Naive thymus-derived CD4-positive, alpha-beta T cell (primary cell): Measurements from ENCODE around the gene SLC48A1. TPM values are rescaled to one million over a fixed set of nuclear protein-coding genes. Genes with fewer than 3 reads are reported as not detected.

Experiments used
- ATAC-seq: fragments of 150-1000 bp; cut with Tn5 transposase; 2 replicates; pipeline ENCODE4 v1.10.0; 2021; ENCODE audit warnings: mild to moderate bottlenecking, moderate library complexity
- CTCF ChIA-PET: fragments of 350-600 bp; sonication (Branson Sonifier 250); formaldehyde crosslinking; loops from one replicate; lab custom pipeline; 2021; ENCODE audit warnings: antibody characterized with exemption; lab: Charles Lee
- POLR2A ChIA-PET: fragments of 350-600 bp; sonication (Branson Sonifier 250); formaldehyde crosslinking; loops from one replicate; lab custom pipeline; 2021; ENCODE audit warnings: antibody characterized with exemption, inconsistent platforms; lab: Charles Lee
- DNase-seq, 9 donors: peaks; one replicate each; pipeline versions ENCODE4 v3.0.0 to v3.0.0-alpha.2; 2020 to 2022; ENCODE audit warnings: mixed read lengths in 1 of 9
- H3K27ac ChIP-seq: one replicate; pipeline ENCODE4 v1.7.0; 2013; ENCODE audit warnings: mild to moderate bottlenecking, low read depth, low read length, moderate library complexity
- H3K27me3 ChIP-seq, 2 donors: one replicate each; pipeline ENCODE4 v1.7.0; 2013; ENCODE audit warnings: low read length in 2 of 2, mild to moderate bottlenecking in 2 of 2, moderate library complexity in 2 of 2; ENCODE audit not compliant: control insufficient read depth in 2 of 2, insufficient read depth in 2 of 2
- H3K36me3 ChIP-seq, 3 experiments: 1 replicate in 2 of 3; 2 replicates in 1 of 3; pipeline ENCODE4 v1.7.0; 2013; ENCODE audit warnings: low read length in 3 of 3, mild to moderate bottlenecking in 3 of 3, moderate library complexity in 1 of 3; ENCODE audit not compliant: insufficient read depth in 3 of 3, control insufficient read depth in 2 of 3
- H3K4me1 ChIP-seq, 2 donors: one replicate each; pipeline ENCODE4 v1.7.0; 2013; ENCODE audit warnings: low read length in 2 of 2, mild to moderate bottlenecking in 2 of 2, moderate library complexity in 1 of 2; ENCODE audit not compliant: control insufficient read depth in 2 of 2, insufficient read depth in 2 of 2
- H3K4me3 ChIP-seq: 2 replicates; pipeline ENCODE4 v1.7.0; 2013; ENCODE audit warnings: mild to moderate bottlenecking, low read length
- H3K9me3 ChIP-seq, 3 experiments: 1 replicate in 2 of 3; 2 replicates in 1 of 3; pipeline ENCODE4 v1.7.0; 2013; ENCODE audit warnings: low read length in 3 of 3; ENCODE audit not compliant: control insufficient read depth in 2 of 3
- H3K27ac Mint-ChIP-seq, 9 donors: one replicate each; pipeline ENCODE4 v1.8.0; 2020 to 2022; ENCODE audit warnings: mixed read lengths in 9 of 9, mild to moderate bottlenecking in 8 of 9, moderate library complexity in 5 of 9, inconsistent platforms in 2 of 9
- H3K27me3 Mint-ChIP-seq, 5 donors: one replicate each; pipeline ENCODE4 v1.8.0; 2021 to 2022; ENCODE audit warnings: mixed read lengths in 5 of 5, mild to moderate bottlenecking in 1 of 5
- H3K36me3 Mint-ChIP-seq, 5 donors: one replicate each; pipeline ENCODE4 v1.8.0; 2020 to 2022; ENCODE audit warnings: mixed read lengths in 5 of 5, mild to moderate bottlenecking in 3 of 5, inconsistent platforms in 1 of 5
- H3K4me1 Mint-ChIP-seq, 7 donors: one replicate each; pipeline ENCODE4 v1.8.0; 2020 to 2022; ENCODE audit warnings: mixed read lengths in 7 of 7, mild to moderate bottlenecking in 3 of 7, inconsistent platforms in 1 of 7
- H3K4me3 Mint-ChIP-seq, 10 donors: one replicate each; pipeline ENCODE4 v1.8.0; 2020 to 2022; ENCODE audit warnings: mild to moderate bottlenecking in 10 of 10, mixed read lengths in 10 of 10, moderate library complexity in 6 of 10, inconsistent platforms in 2 of 10
- H3K9me3 Mint-ChIP-seq, 11 donors: one replicate each; pipeline ENCODE4 v1.8.0; 2020 to 2022; ENCODE audit warnings: mixed read lengths in 11 of 11, mild to moderate bottlenecking in 4 of 11, inconsistent platforms in 1 of 11, moderate library complexity in 1 of 11
- intact Hi-C, 2 donors: fragments of 100-400 bp; cut with micrococcal nuclease; formaldehyde crosslinking; loops; one replicate each; pipeline ENCODE4 v1.15.1; 2023
- polyA plus RNA-seq, 2 donors: library from polyadenylated mRNA; unstranded; fragments of 300-500 nt; fragmentation: Illumina TruSeq; gene quantifications; one replicate each; pipeline ENCODE4 v1.2.3, GENCODE V29; 2021
- total RNA-seq, 6 experiments: library from RNA in 5 of 6; stranded (reverse) in 5 of 6; gene quantifications; 1 replicate in 5 of 6; 2 replicates in 1 of 6; pipeline ENCODE4 v1.2.3 and lab custom pipeline; 2021 to 2026

SLC48A1 gene
- total and polyA plus RNA-seq, 7 experiments from 2014 or later: 6.7 to 15.6 (median 12.5) TPM

DNA sequence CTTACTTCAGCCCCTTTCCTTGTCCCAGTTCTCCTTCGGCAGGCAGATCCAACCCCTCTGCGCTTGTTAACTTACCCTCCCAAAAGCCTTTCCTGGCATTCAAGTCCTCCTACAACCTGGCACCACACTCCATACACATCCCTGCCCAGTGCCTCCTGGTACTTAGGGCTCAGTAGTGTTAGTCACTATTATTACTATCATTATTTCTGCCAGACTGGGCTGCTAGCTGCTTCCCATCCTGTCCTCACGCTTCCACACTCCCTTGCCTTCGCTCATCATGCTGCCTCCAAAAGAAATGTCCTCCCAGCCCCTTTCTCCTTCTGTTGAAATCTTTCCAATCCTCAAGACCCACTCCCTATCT, 48.3 kb downstream of the SLC48A1 start:
- Histone ChIP-seq H3K36me3 (no peaks in the 10 kb centered on the region), H3K4me1 (peaks cover 62 to 81% of the 10 kb centered on the region in 2 donors), H3K27ac (peak overlapping the region; percentile 88), H3K4me3 (no peak overlapping the region), H3K27me3 (no peaks in the 10 kb centered on the region), H3K9me3 (no peaks in the 10 kb centered on the region)
- ChIA-PET POLR2A (interaction anchor here (7.1 to 7.3 kb wide), 2 partner anchors 11 to 13 kb away, joined by 125 to 239 read pairs; no protein-coding TSS in a partner anchor), CTCF (interaction anchor here (3.9 to 22.9 kb wide), 2 partner anchors 12 to 78 kb away, joined by 16 to 539 read pairs; no protein-coding TSS in a partner anchor)
- Mint-ChIP-seq H3K4me3 (peak overlapping the region; percentile 70 to 99 (median 90)), H3K27me3 (no peaks in the 10 kb centered on the region), H3K4me1 (peaks cover 70 to 87% (median 82%) of the 10 kb centered on the region in 7 donors), H3K9me3 (no peaks in the 10 kb centered on the region), H3K27ac (peak overlapping the region; percentile 87 to 99 (median 97)), H3K36me3 (peaks cover 0 to 27% (median 0%) of the 10 kb centered on the region in 5 donors)
- no peak for DNase-seq
- ATAC-seq: no peak
- intact Hi-C loops: no loop called here

DNA sequence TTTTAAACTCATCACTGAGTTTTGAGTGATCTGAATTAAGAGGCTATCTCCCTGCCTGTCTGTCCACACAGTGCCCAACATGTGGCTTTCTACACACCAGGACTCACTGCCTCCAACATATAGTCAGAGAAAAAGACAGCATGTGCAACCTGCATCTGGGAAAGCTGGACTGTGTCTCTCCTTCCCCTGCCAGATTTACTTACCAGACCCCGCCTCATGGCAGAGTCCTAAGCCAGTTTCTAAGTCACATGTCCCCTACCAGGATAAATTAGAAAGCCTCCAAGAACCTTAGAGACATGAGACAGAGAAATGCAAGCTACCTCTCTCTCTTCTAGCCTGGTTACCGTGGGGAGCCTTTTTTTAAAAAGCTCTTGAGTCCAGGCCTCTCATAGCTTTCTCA, 49.4 kb downstream of the SLC48A1 start:
- Mint-ChIP-seq H3K36me3 (peaks cover 0 to 23% (median 0%) of the 10 kb centered on the region in 5 donors), H3K4me1 (peaks cover 70 to 87% (median 81%) of the 10 kb centered on the region in 7 donors), H3K27ac (peak overlapping the region; percentile 64 to 100 (median 97)), H3K4me3 (peak overlapping the region in 7 of 10 donors; percentile 10 to 94 (median 52)), H3K27me3 (no peaks in the 10 kb centered on the region), H3K9me3 (no peaks in the 10 kb centered on the region)
- H3K27me3 ChIP-seq: no peaks in the 10 kb centered on the region
- POLR2A ChIA-PET: interaction anchor here (1.1 to 7.3 kb wide), 3 partner anchors 10 to 24 kb away, joined by 3 to 239 read pairs (median 125); no protein-coding TSS in a partner anchor
- ATAC-seq (no peak), DNase-seq (no peak)
- no peaks in the 10 kb centered on the region for H3K36me3 ChIP-seq
- H3K4me1 ChIP-seq: peaks cover 64 to 84% of the 10 kb centered on the region in 2 donors
- CTCF ChIA-PET: interaction anchor here (1.0 to 22.9 kb wide), 5 partner anchors 9 to 80 kb away, joined by 3 to 539 read pairs (median 4); no protein-coding TSS in a partner anchor
- H3K9me3 ChIP-seq: no peaks in the 10 kb centered on the region
- peak overlapping the region; percentile 70 for H3K27ac ChIP-seq
- no peak overlapping the region for H3K4me3 ChIP-seq
- intact Hi-C loops: no loop called here

DNA sequence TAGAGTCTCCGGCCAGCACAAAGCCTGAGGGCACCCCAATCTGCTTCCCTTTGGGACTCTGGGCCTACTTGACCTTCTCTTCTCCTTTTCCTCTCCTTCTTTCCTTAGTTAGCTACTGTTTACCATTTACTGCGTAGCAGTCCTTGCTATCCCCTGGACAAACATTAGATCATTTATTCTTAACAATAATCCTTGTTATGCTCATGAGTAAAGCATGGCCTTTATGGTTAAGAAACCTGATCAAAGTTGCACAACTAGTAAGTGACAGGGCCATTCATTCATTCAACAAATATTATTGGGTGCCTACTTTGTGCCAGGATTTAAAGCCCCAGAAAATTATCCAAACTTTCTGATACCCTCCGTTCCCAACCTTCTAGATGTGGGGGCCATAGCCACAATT, 49.8 kb downstream of the SLC48A1 start:
- H3K4me1 ChIP-seq: peaks cover 59 to 82% of the 10 kb centered on the region in 2 donors

DNA sequence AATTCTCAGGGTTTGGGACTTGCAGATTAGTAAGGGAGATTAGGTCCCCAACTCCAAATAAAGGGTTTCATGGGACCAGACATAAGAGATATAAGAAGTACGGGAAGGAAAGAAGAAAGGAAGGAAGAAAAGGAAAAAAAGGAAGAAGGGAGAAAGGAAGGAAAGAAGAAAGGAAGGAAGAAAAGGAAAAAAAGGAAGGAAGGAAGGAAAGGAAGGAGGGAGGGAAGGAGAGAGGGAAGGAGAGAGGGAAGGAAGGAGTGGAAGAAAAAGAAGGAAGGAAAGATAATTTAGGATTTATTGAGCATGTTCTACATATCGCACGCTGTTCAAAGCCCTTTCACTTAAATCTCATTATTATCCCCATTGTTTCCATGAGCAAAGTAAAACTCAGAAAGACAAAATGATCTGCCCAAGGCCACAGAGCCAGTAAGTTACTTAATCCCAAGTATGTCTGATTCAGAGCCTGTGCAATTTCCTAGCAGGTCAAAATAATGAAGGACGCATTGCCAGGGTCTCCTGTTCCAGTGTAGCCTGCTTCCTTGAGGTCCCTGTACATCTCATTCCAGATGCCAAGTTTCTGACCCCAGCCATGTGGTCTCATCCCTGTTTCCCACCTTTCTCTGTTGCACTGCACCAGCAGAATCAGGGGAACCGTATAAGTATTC, 50.5 kb downstream of the SLC48A1 start:
- peaks cover 66 to 87% (median 81%) of the 10 kb centered on the region in 7 donors for H3K4me1 Mint-ChIP-seq
- no peak for DNase-seq
- Histone ChIP-seq H3K27me3 (no peaks in the 10 kb centered on the region), H3K27ac (peak overlapping the region; percentile 70), H3K9me3 (no peaks in the 10 kb centered on the region), H3K36me3 (no peaks in the 10 kb centered on the region), H3K4me3 (no peak overlapping the region), H3K4me1 (peaks cover 52 to 83% of the 10 kb centered on the region in 2 donors)
- no peaks in the 10 kb centered on the region for H3K9me3 Mint-ChIP-seq
- no peaks in the 10 kb centered on the region for H3K27me3 Mint-ChIP-seq
- ATAC-seq: no peak
- ChIA-PET CTCF (interaction anchor here (2.3 to 22.9 kb wide), 3 partner anchors 10 to 14 kb away, joined by 16 to 539 read pairs (median 539); partner anchors contain the start of gene HDAC7), POLR2A (interaction anchor here (0.7 to 16.4 kb wide), 8 partner anchors 9 to 616 kb away, joined by 3 to 364 read pairs (median 12); no protein-coding TSS in a partner anchor)
- H3K36me3 Mint-ChIP-seq: peaks cover 0 to 13% (median 0%) of the 10 kb centered on the region in 5 donors
- intact Hi-C loops: loop anchor here (1.0 kb wide), 4 partner anchors 9 to 14 kb away; no protein-coding TSS in a partner anchor
- H3K4me3 Mint-ChIP-seq: peak overlapping the region; percentile 68 to 94 (median 80)
- peak overlapping the region; percentile 90 to 100 (median 97) for H3K27ac Mint-ChIP-seq

More for the DNA sequence above, 49.8 kb downstream of the SLC48A1 start:
- ATAC-seq (no peak), DNase-seq (no peak)
- intact Hi-C loops: no loop called here
- no peaks in the 10 kb centered on the region for H3K27me3 ChIP-seq
- Mint-ChIP-seq H3K27me3 (no peaks in the 10 kb centered on the region), H3K4me3 (peak overlapping the region in 7 of 10 donors; percentile 11 to 94 (median 77)), H3K4me1 (peaks cover 66 to 87% (median 78%) of the 10 kb centered on the region in 7 donors), H3K9me3 (no peaks in the 10 kb centered on the region), H3K36me3 (peaks cover 0 to 20% (median 0%) of the 10 kb centered on the region in 5 donors), H3K27ac (peak overlapping the region; percentile 64 to 100 (median 97))
- ChIA-PET CTCF (interaction anchor here (1.0 to 22.9 kb wide), 3 partner anchors 11 to 80 kb away, joined by 3 to 539 read pairs (median 10); no protein-coding TSS in a partner anchor), POLR2A (interaction anchor here (1.1 to 7.3 kb wide), 3 partner anchors 9 to 25 kb away, joined by 3 to 239 read pairs (median 125); no protein-coding TSS in a partner anchor)
- H3K27ac ChIP-seq: peak overlapping the region; percentile 70
- H3K9me3 ChIP-seq: no peaks in the 10 kb centered on the region
- no peaks in the 10 kb centered on the region for H3K36me3 ChIP-seq
- no peak overlapping the region for H3K4me3 ChIP-seq

DNA sequence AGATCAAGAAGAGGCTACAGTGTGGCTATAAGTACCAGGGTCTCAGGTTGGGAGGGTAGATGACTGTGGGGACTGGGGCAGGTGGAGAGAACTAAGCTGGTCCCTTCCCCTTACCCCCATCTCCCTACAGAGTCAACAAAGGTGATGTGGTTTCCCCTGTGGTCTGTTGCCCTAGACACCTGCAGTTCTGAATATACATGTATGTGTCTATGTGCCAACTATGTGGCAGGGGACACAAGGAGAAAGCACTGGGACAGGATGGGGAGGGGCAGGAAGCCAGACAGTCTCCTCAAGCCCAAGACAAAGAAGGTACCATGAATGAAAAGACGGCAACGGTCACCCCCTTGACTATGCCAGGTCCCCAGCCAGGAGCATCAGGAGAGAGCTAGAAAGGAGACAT, 51.2 kb downstream of the SLC48A1 start:
- Mint-ChIP-seq H3K4me3 (peak overlapping the region; percentile 68 to 88 (median 80)), H3K9me3 (no peaks in the 10 kb centered on the region), H3K27ac (peak overlapping the region; percentile 90 to 100 (median 97)), H3K36me3 (peaks cover 0 to 9% (median 0%) of the 10 kb centered on the region in 5 donors), H3K27me3 (no peaks in the 10 kb centered on the region), H3K4me1 (peaks cover 72 to 93% (median 86%) of the 10 kb centered on the region in 7 donors)
- Histone ChIP-seq H3K27me3 (no peaks in the 10 kb centered on the region), H3K27ac (peak overlapping the region; percentile 70), H3K36me3 (no peaks in the 10 kb centered on the region), H3K4me3 (peak overlapping the region; percentile 4), H3K9me3 (no peaks in the 10 kb centered on the region), H3K4me1 (peaks cover 48 to 89% of the 10 kb centered on the region in 2 donors)
- peak in 7 of 9 donors; percentile 60 to 76 (median 73) for DNase-seq
- intact Hi-C loops: loop anchor here (1.0 kb wide), 4 partner anchors 8 to 13 kb away; no protein-coding TSS in a partner anchor
- ATAC-seq: peak; percentile 62
- ChIA-PET CTCF (interaction anchor here (0.6 to 20.1 kb wide), 4 partner anchors 9 to 82 kb away, joined by 3 to 539 read pairs (median 12); partner anchors contain the start of gene HDAC7), POLR2A (interaction anchor here (0.6 to 16.4 kb wide), 7 partner anchors 8 to 617 kb away, joined by 3 to 364 read pairs (median 4); no protein-coding TSS in a partner anchor)

DNA sequence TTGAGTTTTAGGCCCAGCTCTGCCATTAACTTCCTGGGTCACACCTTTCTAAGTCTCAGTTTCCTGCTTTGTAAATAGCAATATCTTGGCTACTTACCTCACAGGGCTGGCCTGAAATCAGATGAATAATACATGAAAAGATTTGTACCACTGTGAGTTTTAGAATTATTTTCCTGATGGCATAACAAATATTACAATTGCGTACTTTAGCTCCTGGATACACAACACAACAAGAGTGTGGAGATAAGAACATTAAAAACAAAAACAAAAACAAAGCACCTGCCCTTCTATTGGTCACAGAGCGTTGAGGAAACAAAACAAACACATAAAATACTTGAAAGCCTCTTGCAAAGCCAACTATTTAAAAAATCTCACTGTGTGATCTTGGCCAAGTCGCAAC, 51.6 kb downstream of the SLC48A1 start:
- Histone ChIP-seq H3K27me3 (no peaks in the 10 kb centered on the region), H3K36me3 (no peaks in the 10 kb centered on the region), H3K4me1 (peaks cover 48 to 93% of the 10 kb centered on the region in 2 donors), H3K27ac (peak overlapping the region; percentile 70), H3K9me3 (no peaks in the 10 kb centered on the region), H3K4me3 (peak overlapping the region; percentile 4)
- no peaks in the 10 kb centered on the region for H3K27me3 Mint-ChIP-seq
- ATAC-seq (no peak), DNase-seq (no peak)
- H3K27ac Mint-ChIP-seq: peak overlapping the region; percentile 90 to 100 (median 97)
- ChIA-PET CTCF (interaction anchor here (0.6 to 20.1 kb wide), 4 partner anchors 9 to 82 kb away, joined by 3 to 539 read pairs (median 12); partner anchors contain the start of gene HDAC7), POLR2A (interaction anchor here (0.6 to 16.4 kb wide), 6 partner anchors 7 to 80 kb away, joined by 3 to 364 read pairs (median 8); no protein-coding TSS in a partner anchor)
- H3K9me3 Mint-ChIP-seq: no peaks in the 10 kb centered on the region
- intact Hi-C loops: loop anchor here (1.0 kb wide), 4 partner anchors 8 to 13 kb away; no protein-coding TSS in a partner anchor
- H3K4me3 Mint-ChIP-seq: peak overlapping the region; percentile 68 to 88 (median 80)
- H3K4me1 Mint-ChIP-seq: peaks cover 75 to 97% (median 90%) of the 10 kb centered on the region in 7 donors
- peaks cover 0 to 10% (median 0%) of the 10 kb centered on the region in 5 donors for H3K36me3 Mint-ChIP-seq
